TTC549 (cell line): ENCODE measurements around the gene TRIM4.

Experiments
- FAIRE-seq: peaks from 2 replicates; lab custom pipeline; 2012; peaks lifted over from hg19 to GRCh38; lab: Jason Lieb, UNC

Gene TRIM4

GRCh38 chr7:99842926-99843325 is 76.4 kb downstream of the TRIM4 start:
- FAIRE-seq, result no peak
